ACC112 (cell line): ENCODE measurements around the gene FREM3.

ENCODE experiments used
- H2AFZ ChIP-seq: fragments of 200-600 bp; sonication (generic); one replicate; pipeline ENCODE4 v1.6.0; 2017; ENCODE audit warnings: antibody characterized with exemption, low read length; ENCODE audit not compliant: unreplicated experiment
- H3K27ac ChIP-seq: fragments of 200-600 bp; sonication (generic); 2 replicates; pipeline ENCODE4 v1.5.1; 2014; ENCODE audit warnings: low read depth, mild to moderate bottlenecking, antibody characterized with exemption, low read length, moderate library complexity
- H3K27me3 ChIP-seq: fragments of 200-600 bp; sonication (generic); 2 replicates; pipeline ENCODE4 v1.6.1; 2014; ENCODE audit warnings: mild to moderate bottlenecking, antibody characterized with exemption, low read length, moderate library complexity, mixed read lengths; ENCODE audit not compliant: insufficient read depth
- H3K36me3 ChIP-seq: fragments of 200-600 bp; sonication (generic); 2 replicates; pipeline ENCODE4 v1.6.1; 2016; ENCODE audit warnings: mild to moderate bottlenecking, antibody characterized with exemption, low read length, moderate library complexity, mixed read lengths; ENCODE audit not compliant: insufficient read depth
- H3K4me1 ChIP-seq: fragments of 200-600 bp; sonication (generic); one replicate; pipeline ENCODE4 v1.6.1; 2016; ENCODE audit warnings: low read length, mixed read lengths; ENCODE audit not compliant: insufficient read depth, unreplicated experiment, control insufficient read depth
- H3K4me3 ChIP-seq: fragments of 200-600 bp; sonication (generic); 2 replicates; pipeline ENCODE4 v1.5.1; 2014; ENCODE audit warnings: mild to moderate bottlenecking, low read depth, low read length
- H3K79me2 ChIP-seq: fragments of 200-600 bp; sonication (generic); one replicate; pipeline ENCODE4 v1.6.0; 2016; ENCODE audit warnings: low read length; ENCODE audit not compliant: control insufficient read depth, unreplicated experiment, insufficient read depth

FREM3 gene

DNA sequence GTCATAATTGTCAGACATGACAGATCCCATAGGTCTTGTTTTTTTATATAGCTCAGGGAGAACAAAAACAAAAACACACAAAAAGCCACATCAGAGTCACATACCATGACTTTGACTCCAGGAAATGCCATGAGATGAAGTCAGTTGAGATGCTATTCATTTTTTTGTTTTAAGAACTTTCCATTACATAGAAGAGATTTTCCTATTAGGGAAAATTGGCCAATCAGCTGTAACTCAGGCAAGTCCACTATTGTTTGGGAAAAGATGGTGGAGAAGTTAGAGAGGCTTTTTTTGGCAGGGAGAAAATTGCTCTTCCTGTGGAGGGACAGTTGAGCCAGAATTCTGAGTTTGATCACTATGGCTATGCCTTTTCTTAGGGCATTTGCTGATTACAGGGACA, 114.4 kb downstream of the FREM3 start:
- Histone ChIP-seq H2AFZ (peak overlapping the region; percentile 46), H3K36me3 (0 out of 2 replicates have a peak, but pooled peaks cover 4% of the 10 kb centered on the region), H3K79me2 (no peaks in the 10 kb centered on the region), H3K27me3 (no peaks in the 10 kb centered on the region), H3K4me3 (no peak overlapping the region), H3K4me1 (peaks cover 19% of the 10 kb centered on the region), H3K27ac (peak overlapping the region; percentile 99)

DNA sequence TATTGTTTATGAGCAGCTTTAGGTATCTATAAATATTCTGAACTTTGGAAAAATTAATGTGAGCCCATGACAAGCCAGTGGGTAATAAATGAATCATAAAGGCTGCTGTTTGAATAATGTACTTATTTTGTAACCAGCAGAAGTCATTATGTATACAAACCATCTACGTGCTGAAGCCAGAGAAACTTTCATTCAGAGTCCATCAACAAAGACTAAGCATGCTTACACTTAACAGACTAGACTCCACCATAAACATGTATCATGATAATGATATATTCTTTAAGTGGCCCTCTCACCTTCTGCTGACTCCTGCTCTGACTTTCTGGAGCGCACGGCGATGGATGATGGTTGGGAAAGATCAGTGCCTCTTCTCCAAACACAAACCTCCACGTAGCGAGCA, 114.9 kb downstream of the FREM3 start:
- Histone ChIP-seq H3K36me3 (0 out of 2 replicates have a peak, but pooled peaks cover 4% of the 10 kb centered on the region), H2AFZ (peak overlapping the region; percentile 46), H3K4me3 (peak overlapping the region; percentile 12; the same call in 1 of the 2 replicates), H3K4me1 (peaks cover 19% of the 10 kb centered on the region), H3K79me2 (no peaks in the 10 kb centered on the region), H3K27ac (peak overlapping the region; percentile 99), H3K27me3 (no peaks in the 10 kb centered on the region)

DNA sequence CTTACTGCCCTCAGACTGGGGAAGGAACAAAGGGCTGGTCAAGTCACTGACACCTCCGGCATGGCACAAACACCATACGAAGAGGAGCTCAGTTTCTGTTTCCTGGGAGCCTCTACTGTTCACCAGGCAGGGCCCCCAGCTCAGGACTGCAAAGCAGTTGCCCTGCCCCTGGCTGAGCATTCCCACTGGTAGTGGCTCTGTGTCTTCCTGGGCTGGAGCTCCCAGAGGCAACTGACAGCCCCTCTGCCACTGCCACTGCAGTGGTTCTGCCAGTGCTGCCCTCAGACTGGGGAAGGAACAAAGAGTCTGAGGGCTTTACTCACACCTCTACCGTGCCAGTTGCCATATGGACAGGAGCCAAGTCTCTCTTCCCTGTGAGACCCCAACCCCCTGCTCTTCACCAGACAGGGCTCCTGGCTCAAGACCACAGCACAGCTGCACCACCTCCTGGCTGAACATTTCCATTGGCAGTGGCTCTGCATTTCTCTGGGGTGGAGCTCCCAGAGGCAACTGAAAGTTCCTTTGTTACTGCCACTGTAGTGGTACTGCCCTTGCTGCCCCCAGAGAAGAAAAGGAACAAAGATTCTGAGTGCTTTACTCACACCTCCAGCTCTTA, 119.0 kb downstream of the FREM3 start:
- H3K27ac ChIP-seq: no peak overlapping the region
- no peak overlapping the region for H3K4me3 ChIP-seq
- H2AFZ ChIP-seq: no peak overlapping the region
- no peaks in the 10 kb centered on the region for H3K79me2 ChIP-seq
- H3K4me1 ChIP-seq: peaks cover 14% of the 10 kb centered on the region
- H3K36me3 ChIP-seq: 0 out of 2 replicates have a peak, but pooled peaks cover 4% of the 10 kb centered on the region
- no peaks in the 10 kb centered on the region for H3K27me3 ChIP-seq

DNA sequence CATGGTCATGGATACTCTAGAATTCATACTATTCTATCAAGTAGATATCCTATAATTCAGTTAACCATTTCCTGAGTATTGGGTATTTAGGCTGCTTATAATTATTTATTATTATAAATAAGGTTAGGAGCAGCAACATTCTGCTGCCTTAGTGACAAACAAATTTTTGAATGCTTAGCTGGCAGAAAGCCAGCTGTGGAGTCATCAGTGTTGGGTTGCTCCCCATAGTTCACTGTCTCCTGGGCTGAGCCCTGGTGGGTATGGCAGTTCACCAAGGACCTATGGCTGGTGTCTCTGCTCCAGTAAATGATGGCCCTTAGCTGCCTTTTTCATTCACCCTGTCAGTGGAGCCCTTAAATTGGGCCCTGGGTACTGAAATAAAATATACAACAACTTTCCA, 125.1 kb downstream of the FREM3 start:
- Histone ChIP-seq H3K27ac (no peak overlapping the region), H3K27me3 (no peaks in the 10 kb centered on the region), H3K36me3 (no peaks in the 10 kb centered on the region), H3K4me3 (no peak overlapping the region), H3K79me2 (no peaks in the 10 kb centered on the region), H2AFZ (no peak overlapping the region), H3K4me1 (no peaks in the 10 kb centered on the region)

DNA sequence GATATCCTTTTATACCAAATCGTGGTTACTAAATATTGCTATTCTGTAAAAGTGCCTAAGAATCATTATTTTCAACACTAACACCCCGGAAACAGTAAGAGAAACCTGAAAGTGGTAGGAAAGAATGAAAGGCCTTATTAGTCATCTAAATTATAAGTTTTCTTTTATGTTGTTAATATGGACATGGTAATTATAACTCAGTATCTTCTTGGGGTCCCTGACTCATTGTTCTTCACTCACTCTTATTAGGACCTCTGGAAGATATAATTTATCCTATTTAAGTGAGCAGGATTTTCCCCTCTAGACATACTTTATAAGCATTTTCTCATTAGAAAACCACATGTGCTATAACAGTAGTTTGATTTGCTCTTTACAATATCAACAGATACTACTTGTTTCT, 136.0 kb downstream of the FREM3 start:
- Histone ChIP-seq H3K36me3 (no peaks in the 10 kb centered on the region), H3K79me2 (no peaks in the 10 kb centered on the region), H3K4me1 (peaks cover 3% of the 10 kb centered on the region), H3K27ac (no peak overlapping the region), H3K4me3 (no peak overlapping the region), H2AFZ (no peak overlapping the region), H3K27me3 (no peaks in the 10 kb centered on the region)

DNA sequence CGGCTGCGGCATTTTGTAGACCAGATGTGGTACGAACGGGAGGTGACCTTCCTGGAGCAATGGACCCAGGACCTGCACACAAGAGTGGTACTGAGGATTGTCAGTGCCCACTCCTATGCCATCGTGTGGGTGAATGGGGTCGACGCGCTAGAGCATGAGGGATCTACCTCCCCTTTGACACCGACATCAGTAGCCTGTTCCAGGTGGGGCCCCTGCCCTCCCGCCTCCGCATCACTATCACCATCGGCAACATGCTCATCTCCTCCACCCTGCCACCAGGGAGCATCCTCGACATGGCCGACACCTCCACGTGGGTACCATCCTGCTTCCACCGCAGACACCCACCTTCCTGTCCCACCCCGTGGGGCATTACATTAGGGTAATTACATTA, 140.7 kb downstream of the FREM3 start:
- H3K36me3 ChIP-seq: 0 out of 2 replicates have a peak, but pooled peaks cover 3% of the 10 kb centered on the region
- H3K4me1 ChIP-seq: peaks cover 3% of the 10 kb centered on the region
- H3K27me3 ChIP-seq: no peaks in the 10 kb centered on the region
- H3K4me3 ChIP-seq: peak overlapping the region; percentile 84
- no peak overlapping the region for H3K27ac ChIP-seq
- H2AFZ ChIP-seq: peak overlapping the region; percentile 94
- no peaks in the 10 kb centered on the region for H3K79me2 ChIP-seq

DNA sequence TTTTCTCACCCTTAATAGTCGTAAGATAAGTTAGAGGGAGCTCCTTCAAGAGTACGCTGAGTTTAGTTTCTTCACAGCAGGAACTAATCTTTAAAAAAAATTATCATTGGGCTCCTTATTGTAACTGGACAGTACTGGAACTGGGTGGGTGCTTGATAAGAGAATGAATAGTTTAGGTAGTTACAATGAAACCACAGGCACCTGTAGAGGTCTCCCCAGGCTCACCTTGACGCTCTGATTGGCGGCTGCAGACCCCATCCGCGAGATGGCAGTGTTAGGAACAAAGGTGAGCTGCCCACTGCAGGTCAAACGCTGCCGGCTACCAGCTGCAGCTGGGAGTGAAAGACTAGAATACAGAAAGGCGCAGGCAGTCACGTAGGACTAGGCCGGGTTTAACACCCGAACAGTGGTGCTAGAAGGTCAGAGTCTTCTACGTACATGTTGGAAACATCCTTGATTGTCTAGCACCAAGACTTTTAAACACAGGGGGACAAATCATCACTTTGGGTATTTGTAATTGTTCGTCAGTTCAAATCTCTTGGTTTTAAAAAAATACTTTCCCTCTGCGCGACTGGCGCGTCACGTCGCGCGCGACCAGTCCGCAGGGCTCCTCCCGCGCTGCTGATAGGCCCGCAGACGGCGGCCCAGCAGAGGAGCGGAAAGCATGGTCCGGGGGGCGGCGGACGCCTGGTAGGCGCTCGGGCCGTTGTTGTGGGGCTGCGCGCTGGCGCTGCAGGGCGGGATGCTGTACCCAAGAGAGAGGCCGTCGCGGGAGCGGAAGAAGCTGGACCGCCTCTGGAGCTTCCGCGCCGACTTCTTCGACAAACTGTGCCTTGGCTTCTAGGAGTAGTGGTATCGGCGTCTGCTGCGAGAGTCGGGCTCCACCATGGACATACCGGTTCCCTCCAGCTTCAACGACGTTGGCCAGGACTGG, 141.4 kb downstream of the FREM3 start:
- Histone ChIP-seq H3K27ac (peak overlapping the region; percentile 51; the same call in 1 of the 2 replicates), H3K36me3 (peaks cover 4% of the 10 kb centered on the region), H3K79me2 (no peaks in the 10 kb centered on the region), H3K4me1 (peaks cover 3% of the 10 kb centered on the region), H3K27me3 (no peaks in the 10 kb centered on the region), H2AFZ (peak overlapping the region; percentile 94), H3K4me3 (peak overlapping the region; percentile 84)

DNA sequence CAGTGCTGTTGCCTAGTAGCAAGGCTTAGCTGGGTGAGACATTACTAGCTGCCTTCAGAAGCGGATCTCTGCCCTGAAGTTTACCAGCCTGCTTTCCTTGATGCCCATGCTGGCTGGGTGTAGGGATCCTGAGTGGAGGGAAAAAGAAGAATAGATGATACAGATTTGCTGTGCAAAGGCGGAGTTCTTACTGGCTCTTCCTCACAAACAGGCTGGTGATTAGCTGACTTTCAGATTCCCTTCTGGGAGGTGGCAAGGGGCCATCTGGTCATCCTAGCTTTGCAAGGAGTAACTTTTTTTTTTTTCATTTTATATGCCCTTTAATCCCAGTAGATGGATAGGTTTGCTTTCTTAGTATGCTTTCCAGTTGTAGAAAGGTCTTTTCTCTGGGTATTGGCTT, 142.2 kb downstream of the FREM3 start:
- Histone ChIP-seq H3K27ac (no peak overlapping the region), H3K79me2 (no peaks in the 10 kb centered on the region), H2AFZ (no peak overlapping the region), H3K36me3 (peaks cover 6% of the 10 kb centered on the region), H3K27me3 (no peaks in the 10 kb centered on the region), H3K4me1 (peaks cover 3% of the 10 kb centered on the region), H3K4me3 (peak overlapping the region; percentile 84)

DNA sequence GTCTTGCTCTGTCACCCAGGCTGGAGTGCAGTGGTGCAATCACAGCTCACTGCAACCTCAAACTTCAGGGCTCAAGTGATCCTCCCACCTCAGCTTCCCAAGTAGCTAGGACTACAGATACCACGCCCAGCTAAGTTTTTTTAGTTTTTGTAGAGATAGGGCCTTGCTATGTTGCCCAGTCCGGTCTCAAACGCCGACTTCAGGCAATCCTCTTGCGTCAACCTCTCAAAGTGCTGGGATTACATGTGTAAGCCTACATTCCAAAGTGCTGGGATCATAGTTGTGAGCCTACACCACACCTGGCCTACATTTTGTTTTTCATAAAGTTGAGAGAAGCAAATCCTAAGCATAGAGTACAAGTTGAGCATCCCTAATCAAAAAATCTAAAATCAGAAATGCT, 144.8 kb downstream of the FREM3 start:
- peaks cover 10% of the 10 kb centered on the region for H3K36me3 ChIP-seq
- no peak overlapping the region for H3K4me3 ChIP-seq

DNA sequence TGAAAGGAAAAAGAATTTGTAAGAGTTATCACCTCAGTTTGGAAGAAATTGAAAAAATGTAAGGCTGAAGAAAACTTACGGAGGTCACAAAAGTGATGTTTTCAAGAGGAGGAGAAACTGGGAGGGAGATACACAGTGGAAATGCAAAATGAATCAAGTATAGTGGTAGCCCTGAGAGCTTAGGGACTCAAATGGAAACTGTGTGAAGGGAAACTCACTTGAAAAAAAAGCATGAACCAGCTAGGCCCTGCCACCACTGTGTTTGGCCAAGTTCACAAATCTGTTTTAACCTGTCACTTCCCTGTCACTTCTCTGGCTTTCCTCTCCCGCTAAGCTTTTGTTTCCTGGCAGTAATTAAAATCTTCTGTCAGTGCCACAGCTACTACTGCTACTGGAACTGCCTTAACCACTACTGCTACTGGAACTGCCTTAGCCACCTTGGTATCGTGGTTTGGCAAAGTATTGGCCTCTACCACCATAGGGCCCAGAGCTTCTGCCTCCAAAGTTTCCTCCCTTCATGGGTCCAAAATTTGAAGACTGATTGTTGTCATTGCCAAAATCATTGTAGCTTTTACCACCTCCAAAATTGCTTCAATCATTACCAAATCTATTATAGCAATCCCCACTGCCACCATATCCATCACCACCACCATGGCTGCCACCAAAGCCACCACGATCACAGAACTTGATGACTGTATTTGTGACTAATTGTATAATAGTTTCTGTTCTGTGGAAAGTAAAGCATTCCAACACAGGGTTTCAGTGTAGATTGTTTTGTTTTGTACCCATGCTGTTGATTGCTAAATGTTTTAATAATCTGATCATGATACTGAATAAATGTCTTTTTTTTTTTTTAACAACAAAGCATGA, 145.5 kb downstream of the FREM3 start:
- Histone ChIP-seq H3K4me3 (no peak overlapping the region), H3K79me2 (no peaks in the 10 kb centered on the region), H3K27me3 (no peaks in the 10 kb centered on the region), H3K27ac (no peak overlapping the region), H3K4me1 (peaks cover 2% of the 10 kb centered on the region), H2AFZ (no peak overlapping the region), H3K36me3 (peaks cover 11% of the 10 kb centered on the region)

More for the DNA sequence above, 144.8 kb downstream of the FREM3 start:
- Histone ChIP-seq H3K27me3 (no peaks in the 10 kb centered on the region), H3K79me2 (no peaks in the 10 kb centered on the region), H3K4me1 (peaks cover 3% of the 10 kb centered on the region), H2AFZ (no peak overlapping the region), H3K27ac (no peak overlapping the region)
